NB4 (cell line): ENCODE data around the gene RHEX.

Source experiments
- CTCF ChIP-seq: IDR thresholded peaks from one replicate; pipeline ENCODE4 v1.5.1; 2012; ENCODE audit warnings: low read depth, low read length
- MAX ChIP-seq: IDR thresholded peaks from 2 replicates; pipeline ENCODE4 v1.6.1; 2011; ENCODE audit warnings: low read depth, low read length
- POLR2A ChIP-seq: IDR thresholded peaks from 2 replicates; pipeline ENCODE4 v1.6.1; 2011; ENCODE audit warnings: mild to moderate bottlenecking; ENCODE audit not compliant: insufficient read length; ENCODE audit errors: extremely low read depth

GRCh38 chr1:206097381-206097780 lies 44.4 kb downstream of the RHEX start:
- TF ChIP-seq CTCF (no peak), MAX (no peak), POLR2A (no peak)
